ENCODE results near the gene UBE2F. TPM values are rescaled to one million over a fixed set of nuclear protein-coding genes. Genes with fewer than 3 reads are reported as not detected.

UBE2F gene
- total RNA-seq, 4 donors from 2014 or later, result 67.3 to 97.3 (median 81.2) TPM

DNA sequence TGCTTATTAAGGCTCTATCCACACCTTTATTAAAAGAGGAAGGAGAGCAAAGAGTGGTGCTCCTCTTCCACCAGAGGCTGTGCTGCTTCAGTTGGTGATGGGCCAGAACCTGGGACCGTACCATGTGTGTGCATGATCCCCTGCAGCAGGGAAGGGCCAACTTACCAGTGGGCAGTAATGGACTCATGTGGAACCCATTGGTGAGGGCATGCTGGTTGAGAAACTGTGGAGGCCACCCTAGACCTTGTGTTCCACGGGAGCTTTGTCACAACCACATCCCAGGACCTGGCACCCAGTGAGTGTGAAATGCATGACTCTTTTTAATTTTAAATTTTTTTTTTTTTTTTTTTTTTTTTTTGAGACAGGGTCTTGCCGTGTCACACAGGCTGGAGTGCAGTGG is 5.4 kb downstream of the UBE2F start:
- peaks cover 0 to 14% of the 10 kb centered on the region in 2 donors for H3K36me3 ChIP-seq
- intact Hi-C loops (cut with DNase I; ENCODE audit: low total_unique reads), result no loop called here
- H3K4me3 ChIP-seq, result no peak overlapping the region
- TF ChIP-seq POLR2A (IDR thresholded peaks at IDR 0.05) (no peak), CTCF (IDR thresholded peaks at IDR 0.05 in 4 of 5, conservative IDR thresholded peaks at IDR 0.05 in 1 of 5) (no peak)
- H3K27me3 ChIP-seq, result no peaks in the 10 kb centered on the region
- ATAC-seq, result no peak
- no peak overlapping the region for H3K27ac ChIP-seq
- peaks cover 21 to 36% of the 10 kb centered on the region in 2 donors for H3K4me1 ChIP-seq
- DNase-seq, result no peak
- in situ Hi-C loops (cut with MboI; ENCODE audit: low sequenced_read_pairs in 4 of 4), result loop anchor here in 1 of 4 donors (25.0 kb wide), 1 partner anchor 290 kb away; no protein-coding TSS in a partner anchor
- no peaks in the 10 kb centered on the region for H3K9me3 ChIP-seq

DNA sequence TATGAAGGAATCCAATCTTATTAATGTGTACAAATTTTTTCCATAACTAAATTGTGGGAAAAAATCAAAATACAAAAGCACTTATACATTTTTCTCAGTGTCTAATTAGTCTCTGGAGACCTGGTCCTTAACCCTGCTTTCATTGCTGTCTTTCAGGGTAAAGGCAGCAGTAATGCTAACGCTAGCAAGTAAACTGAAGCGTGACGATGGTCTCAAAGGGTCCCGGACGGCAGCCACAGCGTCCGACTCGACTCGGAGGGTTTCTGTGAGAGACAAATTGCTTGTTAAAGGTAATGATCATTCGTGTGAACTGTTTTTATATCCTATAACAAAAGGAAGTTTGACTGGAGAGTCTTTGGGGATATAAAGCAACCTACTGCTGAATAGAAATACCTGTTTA is 6.1 kb downstream of the UBE2F start:
- H3K27me3 ChIP-seq, result no peaks in the 10 kb centered on the region
- peaks cover 16 to 30% of the 10 kb centered on the region in 2 donors for H3K4me1 ChIP-seq
- no peaks in the 10 kb centered on the region for H3K9me3 ChIP-seq
- TF ChIP-seq CTCF (IDR thresholded peaks at IDR 0.05 in 4 of 5, conservative IDR thresholded peaks at IDR 0.05 in 1 of 5) (no peak), POLR2A (IDR thresholded peaks at IDR 0.05) (no peak)
- DNase-seq (no peak), ATAC-seq (no peak)
- intact Hi-C loops (cut with DNase I; ENCODE audit: low total_unique reads), result no loop called here
- peaks cover 0 to 14% of the 10 kb centered on the region in 2 donors for H3K36me3 ChIP-seq
- in situ Hi-C loops (cut with MboI; ENCODE audit: low sequenced_read_pairs in 4 of 4), result loop anchor here in 1 of 4 donors (25.0 kb wide), 1 partner anchor 289 kb away; no protein-coding TSS in a partner anchor
- no peak overlapping the region for H3K4me3 ChIP-seq
- H3K27ac ChIP-seq, result no peak overlapping the region

GRCh38 chr2:237977380-237977779 is 10.6 kb downstream of the UBE2F start:
- ATAC-seq (no peak), DNase-seq (no peak)
- Histone ChIP-seq H3K27me3 (no peaks in the 10 kb centered on the region), H3K4me1 (peaks cover 14 to 31% of the 10 kb centered on the region in 2 donors), H3K4me3 (no peak overlapping the region), H3K36me3 (peaks cover 0 to 14% of the 10 kb centered on the region in 2 donors), H3K9me3 (no peaks in the 10 kb centered on the region), H3K27ac (no peak overlapping the region)
- in situ Hi-C loops (cut with MboI; ENCODE audit: low sequenced_read_pairs in 4 of 4) (no loop called here), intact Hi-C loops (cut with DNase I; ENCODE audit: low total_unique reads) (no loop called here)
- TF ChIP-seq POLR2A (IDR thresholded peaks at IDR 0.05) (no peak), CTCF (IDR thresholded peaks at IDR 0.05 in 4 of 5, conservative IDR thresholded peaks at IDR 0.05 in 1 of 5) (no peak)

DNA sequence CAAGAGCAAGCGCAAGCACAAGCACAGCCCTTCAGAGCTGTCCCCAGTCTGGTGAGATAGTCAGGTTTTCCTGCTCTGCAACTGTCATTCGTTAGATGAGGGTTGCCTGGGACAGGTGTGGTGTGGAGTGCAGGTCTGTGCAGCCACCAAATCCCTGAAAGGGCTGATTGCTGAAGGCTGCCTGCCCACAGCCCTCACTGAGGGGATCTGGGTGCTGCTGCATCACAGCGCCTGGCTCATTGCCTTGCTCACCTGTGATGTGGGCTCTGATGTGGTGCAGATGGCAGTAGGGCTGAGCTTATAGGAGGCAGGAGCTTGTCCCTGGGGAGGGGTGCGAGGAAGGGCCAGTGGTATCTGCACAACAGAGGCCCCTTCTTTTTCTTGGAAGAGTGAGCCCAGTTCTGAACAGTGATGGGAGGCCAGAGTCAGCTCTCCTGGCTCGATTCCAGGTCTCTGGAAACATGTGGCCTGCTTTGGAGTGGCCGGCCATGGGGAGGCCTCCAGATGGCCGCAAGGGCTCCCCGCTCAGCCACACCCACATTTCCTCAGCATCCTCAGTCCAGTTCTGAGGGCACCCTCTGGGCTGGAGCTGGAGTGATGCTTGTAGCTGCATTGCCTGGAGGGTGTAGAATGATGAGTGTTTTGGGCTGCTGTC is 11.4 kb downstream of the UBE2F start:
- H3K9me3 ChIP-seq, result no peaks in the 10 kb centered on the region
- no peak overlapping the region for H3K27ac ChIP-seq
- no peak for ATAC-seq
- intact Hi-C loops (cut with DNase I; ENCODE audit: low total_unique reads) (no loop called here), in situ Hi-C loops (cut with MboI; ENCODE audit: low sequenced_read_pairs in 4 of 4) (no loop called here)
- no peak overlapping the region for H3K4me3 ChIP-seq
- DNase-seq, result no peak
- H3K27me3 ChIP-seq, result no peaks in the 10 kb centered on the region
- peaks cover 0 to 13% of the 10 kb centered on the region in 2 donors for H3K36me3 ChIP-seq
- peaks cover 14 to 31% of the 10 kb centered on the region in 2 donors for H3K4me1 ChIP-seq
- TF ChIP-seq POLR2A (IDR thresholded peaks at IDR 0.05) (no peak), CTCF (IDR thresholded peaks at IDR 0.05 in 4 of 5, conservative IDR thresholded peaks at IDR 0.05 in 1 of 5) (no peak)
